ENCODE measurements around the gene DDAH2.
A peak's percentile ranks its signal among the peaks of the same experiment; 100 is the strongest.

DDAH2 gene

DNA sequence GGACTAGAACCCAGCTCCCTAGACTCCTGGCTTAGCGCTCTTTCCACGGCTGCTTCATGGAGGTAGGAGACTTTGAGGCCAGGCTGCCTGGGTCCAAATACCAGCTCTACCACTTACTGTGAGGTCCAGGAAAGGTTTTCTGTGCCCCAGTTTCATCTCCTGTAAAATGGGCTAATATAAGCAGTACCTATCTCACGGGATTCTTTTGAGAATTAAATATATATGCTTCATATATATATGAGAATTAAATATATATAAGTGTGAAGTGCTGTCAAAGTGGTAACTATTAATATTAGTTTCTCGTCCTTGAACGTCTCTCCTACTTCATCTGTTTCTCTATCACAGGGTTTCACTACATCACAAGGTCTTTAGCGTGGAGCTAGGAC lies 38.0 kb downstream of the DDAH2 start:
- Histone ChIP-seq H3K4me1 (ENCODE audit: insufficient read depth, low read length) (no peaks in the 10 kb centered on the region), H3K79me2 (ENCODE audit: insufficient read depth, low read length) (no peaks in the 10 kb centered on the region), H2AFZ (ENCODE audit: low read depth, low read length) (no peak overlapping the region), H3K4me3 (ENCODE audit: low read depth in 1 of 2, low read length in 2 of 2) (no peak overlapping the region), H3K9ac (ENCODE audit: low read depth, low read length) (no peak overlapping the region), H3K27ac (ENCODE audit: low read length) (no peak overlapping the region), H3K4me2 (ENCODE audit: insufficient read depth, low read length) (no peak overlapping the region), H3K36me3 (ENCODE audit: insufficient read depth, low read length) (peaks cover 92% of the 10 kb centered on the region), H3K27me3 (ENCODE audit: insufficient read depth, low read length, poor library complexity) (no peaks in the 10 kb centered on the region), H4K20me1 (ENCODE audit: insufficient read depth, low read length) (0 out of 2 replicates have a peak, but pooled peaks cover 4% of the 10 kb centered on the region), H3K9me3 (ENCODE audit: insufficient read depth, low read length, severe bottlenecking) (no peaks in the 10 kb centered on the region)
- DNase-seq (no peak), ATAC-seq (ENCODE audit: insufficient read depth, low read depth) (no peak)
- TF ChIP-seq CTCF (IDR thresholded peaks at IDR 0.05; ENCODE audit: borderline replicate concordance, extremely low read depth, low read length, poor library complexity, severe bottlenecking) (no peak), EZH2 (IDR thresholded peaks at IDR 0.05; ENCODE audit: borderline replicate concordance, low read depth, low read length, severe bottlenecking) (no peak)

DNA sequence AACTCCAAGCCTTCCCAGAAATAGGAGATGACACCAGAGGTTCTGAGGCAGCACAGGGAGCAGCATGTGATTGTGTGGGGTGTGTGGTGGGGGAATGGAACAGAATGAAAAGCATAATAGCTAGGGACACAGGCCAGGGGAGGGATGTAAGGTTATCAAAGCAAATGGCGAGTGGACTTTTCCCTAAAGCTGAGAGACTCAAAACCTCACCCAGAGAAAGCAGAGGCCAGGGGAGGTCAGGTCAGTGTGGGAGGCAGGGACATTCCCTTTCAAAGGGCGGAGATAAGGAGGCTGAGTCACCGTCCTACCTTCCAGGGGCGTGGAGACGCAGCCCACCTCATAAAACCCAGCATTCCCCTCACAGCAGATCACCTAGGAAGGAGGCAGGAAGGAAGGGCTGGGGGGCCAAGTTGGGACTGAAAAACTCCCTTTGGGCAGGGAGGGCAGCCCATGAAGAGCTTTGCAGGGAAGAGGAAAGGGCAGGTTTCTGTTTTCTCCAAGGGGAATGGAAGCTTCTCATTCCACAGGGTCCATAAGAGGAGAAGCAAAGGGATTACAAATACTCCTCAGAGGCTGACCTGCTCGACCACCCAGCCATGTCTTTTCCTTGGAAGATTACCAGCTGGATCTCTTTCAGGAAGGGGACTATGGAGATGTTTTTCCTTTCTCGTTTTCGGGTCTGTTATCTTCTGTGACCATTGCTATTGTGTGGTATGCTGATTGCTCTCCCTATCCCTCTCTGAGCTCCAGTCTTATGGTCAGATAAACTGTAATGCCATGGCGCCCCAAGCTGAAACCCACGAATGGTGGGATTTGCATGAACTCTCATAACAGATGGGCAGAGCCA lies 38.6 kb downstream of the DDAH2 start:
- Histone ChIP-seq H3K9me3 (ENCODE audit: insufficient read depth, low read length, severe bottlenecking) (no peaks in the 10 kb centered on the region), H3K27ac (ENCODE audit: low read length) (no peak overlapping the region), H3K4me2 (ENCODE audit: insufficient read depth, low read length) (no peak overlapping the region), H3K4me3 (ENCODE audit: low read depth in 1 of 2, low read length in 2 of 2) (no peak overlapping the region), H4K20me1 (ENCODE audit: insufficient read depth, low read length) (0 out of 2 replicates have a peak, but pooled peaks cover 4% of the 10 kb centered on the region), H3K79me2 (ENCODE audit: insufficient read depth, low read length) (no peaks in the 10 kb centered on the region), H3K4me1 (ENCODE audit: insufficient read depth, low read length) (no peaks in the 10 kb centered on the region), H3K27me3 (ENCODE audit: insufficient read depth, low read length, poor library complexity) (no peaks in the 10 kb centered on the region), H3K36me3 (ENCODE audit: insufficient read depth, low read length) (peaks cover 90% of the 10 kb centered on the region), H2AFZ (ENCODE audit: low read depth, low read length) (no peak overlapping the region), H3K9ac (ENCODE audit: low read depth, low read length) (no peak overlapping the region)
- no peak for DNase-seq
- TF ChIP-seq EZH2 (IDR thresholded peaks at IDR 0.05; ENCODE audit: borderline replicate concordance, low read depth, low read length, severe bottlenecking) (no peak), CTCF (IDR thresholded peaks at IDR 0.05; ENCODE audit: borderline replicate concordance, extremely low read depth, low read length, poor library complexity, severe bottlenecking) (no peak)
- ATAC-seq (ENCODE audit: insufficient read depth, low read depth), result no peak

GRCh38 chr6:31689249-31690110 lies 39.6 kb downstream of the DDAH2 start:
- no peaks in the 10 kb centered on the region for H3K4me1 ChIP-seq (ENCODE audit: insufficient read depth, low read length)
- H3K27me3 ChIP-seq (ENCODE audit: insufficient read depth, low read length, poor library complexity), result no peaks in the 10 kb centered on the region
- peak; percentile 38; the same call in 1 of the 3 replicates for ATAC-seq (ENCODE audit: insufficient read depth, low read depth)
- no peak overlapping the region for H2AFZ ChIP-seq (ENCODE audit: low read depth, low read length)
- no peaks in the 10 kb centered on the region for H3K9me3 ChIP-seq (ENCODE audit: insufficient read depth, low read length, severe bottlenecking)
- peaks cover 85% of the 10 kb centered on the region for H3K36me3 ChIP-seq (ENCODE audit: insufficient read depth, low read length)
- TF ChIP-seq EZH2 (IDR thresholded peaks at IDR 0.05; ENCODE audit: borderline replicate concordance, low read depth, low read length, severe bottlenecking), result no peak
- TF ChIP-seq CTCF (IDR thresholded peaks at IDR 0.05; ENCODE audit: borderline replicate concordance, extremely low read depth, low read length, poor library complexity, severe bottlenecking), result peak; percentile 62
- DNase-seq, result no peak
- no peaks in the 10 kb centered on the region for H3K79me2 ChIP-seq (ENCODE audit: insufficient read depth, low read length)
- no peak overlapping the region for H3K4me3 ChIP-seq (ENCODE audit: low read depth in 1 of 2, low read length in 2 of 2)
- H4K20me1 ChIP-seq (ENCODE audit: insufficient read depth, low read length), result no peaks in the 10 kb centered on the region
- no peak overlapping the region for H3K27ac ChIP-seq (ENCODE audit: low read length)
- H3K4me2 ChIP-seq (ENCODE audit: insufficient read depth, low read length), result no peak overlapping the region
- H3K9ac ChIP-seq (ENCODE audit: low read depth, low read length), result no peak overlapping the region

All from DND-41 (cell line).